HG03060 (cell line): Measurements from ENCODE around the gene NXPH1.

Experiments
- ATAC-seq: cut with Tn5 transposase; IDR thresholded peaks from one replicate; pipeline ENCODE4 v1.9.1; 2021; ENCODE audit warnings: low read depth, moderate number of reproducible peaks; ENCODE audit not compliant: unreplicated experiment

NXPH1 gene

GRCh38 chr7:8783229-8783628 is 349.8 kb downstream of the NXPH1 start:
- ATAC-seq = no peak

DNA sequence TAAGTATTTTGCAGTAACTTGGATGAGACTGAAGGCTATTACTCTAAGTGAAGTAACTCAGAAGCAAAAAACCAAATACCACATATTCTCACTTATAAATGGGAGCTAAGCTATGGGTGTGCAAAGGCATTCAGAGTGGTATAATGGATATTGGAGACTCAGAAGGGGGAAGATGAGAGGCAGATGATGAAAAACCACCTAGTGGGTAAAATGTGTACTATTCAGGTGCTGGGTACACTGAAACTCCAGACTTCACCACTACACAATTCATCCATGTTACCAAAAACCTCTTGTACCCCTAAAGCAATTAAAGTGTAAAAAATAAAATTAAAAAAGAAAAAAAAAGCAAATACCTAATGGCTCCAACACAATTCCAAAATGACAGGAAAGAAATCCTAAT is 351.7 kb downstream of the NXPH1 start:
- ATAC-seq = no peak

DNA sequence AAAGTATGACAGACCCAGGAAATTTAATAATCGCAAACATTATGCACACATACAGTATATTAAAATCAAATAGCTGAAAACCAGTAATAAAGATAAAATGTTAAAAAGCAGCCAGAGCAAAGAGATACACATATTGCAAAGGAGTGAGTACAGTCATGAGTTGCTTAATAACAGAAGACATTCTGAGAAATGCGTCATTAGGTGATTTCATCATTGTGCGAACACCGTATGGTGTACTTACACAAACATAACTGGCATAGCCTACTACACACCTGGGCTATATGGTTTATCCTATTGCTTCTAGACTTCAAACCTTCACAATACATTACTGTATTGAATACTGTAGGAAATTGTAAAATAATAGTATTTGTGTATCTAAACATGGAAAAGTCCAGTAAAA is 367.6 kb downstream of the NXPH1 start:
- no peak for ATAC-seq
